SK-N-SH treated with all-trans-retinoic acid at 6 μM for 48 hours (cell line): ENCODE data around the gene GRIP1.

ENCODE experiments used
- ATAC-seq: fragments of 200-7000 bp; cut with Tn5 transposase; 3 replicates; pipeline ENCODE4 v1.9.1; 2020; ENCODE audit warnings: mild to moderate bottlenecking, moderate library complexity
- ARNTL ChIP-seq: fragments of 450-650 bp; formaldehyde crosslinking; IDR thresholded peaks from 2 replicates; pipeline ENCODE4 v1.5.0; 2020; ENCODE audit warnings: low read depth, mild to moderate bottlenecking, moderate library complexity, borderline replicate concordance
- BACH2 ChIP-seq: fragments of 250-450 bp; sonication (Bioruptor Pico); IDR thresholded peaks from 2 replicates; pipeline ENCODE4 v1.9.0; 2021; ENCODE audit warnings: mild to moderate bottlenecking, borderline replicate concordance
- CREB5 ChIP-seq: fragments of 250-450 bp; sonication (Bioruptor Pico); IDR thresholded peaks from 2 replicates; pipeline ENCODE4 v1.5.1; 2020; ENCODE audit warnings: low read depth, mild to moderate bottlenecking, moderate library complexity
- CSDC2 ChIP-seq: fragments of 250-450 bp; sonication (Bioruptor Pico); IDR thresholded peaks from 2 replicates; pipeline ENCODE4 v1.5.0; 2020; ENCODE audit warnings: mild to moderate bottlenecking, moderate library complexity
- CSRNP3 ChIP-seq: fragments of 250-450 bp; sonication (Bioruptor Pico); IDR thresholded peaks from 2 replicates; pipeline ENCODE4 v1.5.1; 2021; ENCODE audit warnings: mild to moderate bottlenecking, moderate library complexity
- ESRRG ChIP-seq: fragments of 250-450 bp; sonication (Bioruptor Pico); IDR thresholded peaks from 2 replicates; pipeline ENCODE4 v1.6.1; 2021; ENCODE audit warnings: mild to moderate bottlenecking
- GLIS3 ChIP-seq: fragments of 250-450 bp; sonication (Bioruptor Pico); IDR thresholded peaks from 2 replicates; pipeline ENCODE4 v1.5.0; 2020; ENCODE audit warnings: mild to moderate bottlenecking, moderate library complexity
- ISL1 ChIP-seq: fragments of 250-450 bp; sonication (Bioruptor Pico); IDR thresholded peaks from 2 replicates; pipeline ENCODE4 v2.1.2; 2022; ENCODE audit warnings: mild to moderate bottlenecking, moderate library complexity
- OSR1 ChIP-seq: fragments of 250-450 bp; sonication (Bioruptor Pico); IDR thresholded peaks from 2 replicates; pipeline ENCODE4 v1.8.0; 2022; ENCODE audit warnings: moderate library complexity, mild to moderate bottlenecking, inconsistent platforms
- PPARA ChIP-seq: fragments of 250-450 bp; sonication (Bioruptor Pico); IDR thresholded peaks from 2 replicates; pipeline ENCODE4 v1.5.0; 2020; ENCODE audit warnings: mild to moderate bottlenecking, borderline replicate concordance
- RARB ChIP-seq: fragments of 250-450 bp; sonication (Bioruptor Pico); IDR thresholded peaks from 2 replicates; pipeline ENCODE4 v1.8.0; 2021; ENCODE audit warnings: mild to moderate bottlenecking, moderate library complexity
- SNAI2 ChIP-seq: fragments of 250-450 bp; sonication (Bioruptor Pico); IDR thresholded peaks from 2 replicates; pipeline ENCODE4 v1.5.0; 2020; ENCODE audit warnings: mild to moderate bottlenecking, moderate library complexity
- TCF4 ChIP-seq: fragments of 250-450 bp; sonication (Bioruptor Pico); IDR thresholded peaks from 2 replicates; pipeline ENCODE4 v1.8.0; 2021; ENCODE audit warnings: mild to moderate bottlenecking, moderate library complexity, borderline replicate concordance
- TOX ChIP-seq: fragments of 250-450 bp; sonication (Bioruptor Pico); IDR thresholded peaks from 2 replicates; pipeline ENCODE4 v1.8.0; 2021; ENCODE audit warnings: mild to moderate bottlenecking, moderate library complexity, borderline replicate concordance
- TSHZ2 ChIP-seq: fragments of 250-450 bp; sonication (Bioruptor Pico); IDR thresholded peaks from 2 replicates; pipeline ENCODE4 v1.5.0; 2020; ENCODE audit warnings: mild to moderate bottlenecking, moderate library complexity
- ZC3H10 ChIP-seq: fragments of 250-450 bp; sonication (Bioruptor Pico); IDR thresholded peaks from 2 replicates; pipeline ENCODE4 v1.5.1; 2021; ENCODE audit warnings: mild to moderate bottlenecking, moderate library complexity
- ZFP3 ChIP-seq: fragments of 250-450 bp; sonication (Bioruptor Pico); IDR thresholded peaks from 2 replicates; pipeline ENCODE4 v1.5.0; 2020; ENCODE audit warnings: mild to moderate bottlenecking, moderate library complexity
- ZFP30 ChIP-seq: fragments of 450-650 bp; formaldehyde crosslinking; IDR thresholded peaks from 2 replicates; pipeline ENCODE4 v1.5.0; 2022; ENCODE audit warnings: mild to moderate bottlenecking, moderate library complexity
- ZNF565 ChIP-seq: fragments of 450-650 bp; formaldehyde crosslinking; conservative IDR thresholded peaks from 2 replicates; pipeline ENCODE4 v1.5.0; 2020; ENCODE audit warnings: low read depth, mild to moderate bottlenecking, moderate library complexity
- ZNF70 ChIP-seq: fragments of 450-650 bp; formaldehyde crosslinking; IDR thresholded peaks from 2 replicates; pipeline ENCODE4 v1.5.0; 2020; ENCODE audit warnings: mild to moderate bottlenecking, moderate library complexity
- ZNF8 ChIP-seq: fragments of 450-650 bp; formaldehyde crosslinking; IDR thresholded peaks from 2 replicates; pipeline ENCODE4 v1.5.0; 2020; ENCODE audit warnings: mild to moderate bottlenecking, moderate library complexity

GRIP1 gene

GRCh38 chr12:66459944-66460482 is 218.9 kb downstream of the GRIP1 start:
- no peak for TF ChIP-seq ARNTL (CRISPR knock-in tag)
- TF ChIP-seq BACH2 (CRISPR knock-in tag) = no peak
- no peak for TF ChIP-seq GLIS3 (CRISPR knock-in tag)
- TF ChIP-seq, all 23 proteins: peak for 0
- ATAC-seq = no peak

- ATAC-seq = no peak
- TF ChIP-seq GLIS3 (CRISPR knock-in tag) = no peak
- no peak for TF ChIP-seq TCF4 (CRISPR knock-in tag)
- no peak for TF ChIP-seq CSRNP3 (CRISPR knock-in tag)
- TF ChIP-seq ZFP3 (CRISPR knock-in tag) = no peak
- no peak for TF ChIP-seq CREB5 (CRISPR knock-in tag)
- no peak for TF ChIP-seq ARNTL (CRISPR knock-in tag)
- no peak for TF ChIP-seq ISL1
- TF ChIP-seq TOX (CRISPR knock-in tag) = no peak
- TF ChIP-seq SNAI2 = no peak
- TF ChIP-seq ESRRG (CRISPR knock-in tag) = no peak
- no peak for TF ChIP-seq ZNF565
- no peak for TF ChIP-seq ZFP30 (CRISPR knock-in tag)
- no peak for TF ChIP-seq TSHZ2 (CRISPR knock-in tag)
These were observed 222.3 kb downstream of the GRIP1 start for GRCh38 chr12:66456612-66457011.

- no peak for ATAC-seq
- TF ChIP-seq ISL1 (no peak), TSHZ2 (CRISPR knock-in tag) (no peak), CREB5 (CRISPR knock-in tag) (no peak), ZNF565 (no peak), CSRNP3 (CRISPR knock-in tag) (no peak), TCF4 (CRISPR knock-in tag) (no peak), CSDC2 (CRISPR knock-in tag) (no peak), ZNF70 (CRISPR knock-in tag) (no peak), ZC3H10 (CRISPR knock-in tag) (no peak), ZFP3 (CRISPR knock-in tag) (no peak), TOX (CRISPR knock-in tag) (no peak), PPARA (CRISPR knock-in tag) (no peak), RARB (CRISPR knock-in tag) (no peak), SNAI2 (no peak), ZNF8 (no peak), GLIS3 (CRISPR knock-in tag) (no peak), OSR1 (CRISPR knock-in tag) (no peak)
These were observed 225.0 kb downstream of the GRIP1 start for GRCh38 chr12:66453844-66454243.
